Activated T-helper 9 cell treated with anti-CD3 and anti-CD28 coated beads, Interleukin-2, amount 50 U/mL, for 16 hours (primary cell): ENCODE results near the gene ARHGDIB.
A peak's percentile ranks its signal among the peaks of the same experiment; 100 is the strongest.

Experiments
- DNase-seq: peaks from one replicate; pipeline ENCODE4 v3.0.0-alpha.2; 2020; ENCODE audit warnings: low read depth

ARHGDIB gene

GRCh38 chr12:14961466-14962152 lies at the start of gene ARHGDIB:
Gene ARHGDIB (minus strand): TSS chr12:14961601. CDS start chr12:14950712, 10,889 bp downstream.
- peak; percentile 52 for DNase-seq

- no peak for DNase-seq
Measured at GRCh38 chr12:15011162-15011561, 49.8 kb upstream of the ARHGDIB start.

GRCh38 chr12:15007551-15007950 lies 46.1 kb upstream of the ARHGDIB start:
- DNase-seq, result no peak

- no peak for DNase-seq
Measured at GRCh38 chr12:15005064-15005463, 43.7 kb upstream of the ARHGDIB start.

- DNase-seq, result no peak
Measured at GRCh38 chr12:15004421-15004820, 43.0 kb upstream of the ARHGDIB start.

- DNase-seq, result no peak
Measured at GRCh38 chr12:15001733-15002382, 40.5 kb upstream of the ARHGDIB start.

GRCh38 chr12:15000575-15000974 lies 39.2 kb upstream of the ARHGDIB start:
- no peak for DNase-seq

- no peak for DNase-seq
Measured at GRCh38 chr12:14999695-15000365, 38.4 kb upstream of the ARHGDIB start.

GRCh38 chr12:14999021-14999694 lies 37.8 kb upstream of the ARHGDIB start:
- DNase-seq, result no peak

GRCh38 chr12:14997998-14998397 lies 36.6 kb upstream of the ARHGDIB start:
- DNase-seq, result no peak

GRCh38 chr12:14995583-14996425 lies 34.4 kb upstream of the ARHGDIB start:
- DNase-seq, result no peak

GRCh38 chr12:14994610-14995009 lies 33.2 kb upstream of the ARHGDIB start:
- no peak for DNase-seq

GRCh38 chr12:14993537-14994266 lies 32.3 kb upstream of the ARHGDIB start:
- DNase-seq, result no peak

- DNase-seq, result no peak
Measured at GRCh38 chr12:14993117-14993516, 31.7 kb upstream of the ARHGDIB start.

GRCh38 chr12:14992673-14993072 lies 31.3 kb upstream of the ARHGDIB start:
- DNase-seq, result no peak

- DNase-seq, result no peak
Measured at GRCh38 chr12:14991069-14991468, 29.7 kb upstream of the ARHGDIB start.

GRCh38 chr12:14989790-14990189 lies 28.4 kb upstream of the ARHGDIB start:
- DNase-seq, result no peak

GRCh38 chr12:14988035-14988434 lies 26.6 kb upstream of the ARHGDIB start:
- DNase-seq, result no peak

GRCh38 chr12:14986449-14986848 lies 25.0 kb upstream of the ARHGDIB start:
- DNase-seq, result no peak

GRCh38 chr12:14984766-14985285 lies 23.4 kb upstream of the ARHGDIB start:
- DNase-seq, result no peak

GRCh38 chr12:14984036-14984435 lies 22.6 kb upstream of the ARHGDIB start:
- DNase-seq, result no peak
